Loucy (cell line): Measurements from ENCODE around the gene SNX25.

ENCODE experiments used
- H2AFZ ChIP-seq: fragments of 200-600 bp; sonication (generic); 2 replicates; pipeline ENCODE4 v1.6.0; 2016; ENCODE audit warnings: antibody characterized with exemption, mild to moderate bottlenecking, low read length, moderate library complexity
- H3F3A ChIP-seq: fragments of 200-600 bp; 2 replicates; pipeline ENCODE4 v1.6.0; 2016; ENCODE audit warnings: antibody characterized with exemption, low read depth, mild to moderate bottlenecking
- H3K27me3 ChIP-seq: fragments of 200-600 bp; sonication (generic); 2 replicates; pipeline ENCODE4 v1.6.1; 2014; ENCODE audit warnings: low read length, mild to moderate bottlenecking; ENCODE audit not compliant: insufficient read depth, poor library complexity, severe bottlenecking
- H3K36me3 ChIP-seq: fragments of 200-600 bp; sonication (generic); 2 replicates; pipeline ENCODE4 v1.6.1; 2016; ENCODE audit warnings: low read length; ENCODE audit not compliant: insufficient read depth
- H3K4me1 ChIP-seq: fragments of 200-600 bp; sonication (generic); 2 replicates; pipeline ENCODE4 v1.5.1; 2014; ENCODE audit warnings: low read length, mild to moderate bottlenecking; ENCODE audit not compliant: insufficient read depth, poor library complexity, severe bottlenecking
- H3K4me2 ChIP-seq: fragments of 200-600 bp; sonication (generic); 2 replicates; pipeline ENCODE4 v1.6.0; 2014; ENCODE audit warnings: antibody characterized with exemption, low read length, low read depth, mild to moderate bottlenecking; ENCODE audit not compliant: poor library complexity, severe bottlenecking
- H3K4me3 ChIP-seq: fragments of 200-600 bp; sonication (generic); 2 replicates; pipeline ENCODE4 v1.5.1; 2014; ENCODE audit warnings: low read length, mild to moderate bottlenecking, mixed read lengths; ENCODE audit not compliant: poor library complexity, severe bottlenecking
- H3K79me2 ChIP-seq: fragments of 200-600 bp; sonication (generic); 2 replicates; pipeline ENCODE4 v1.6.1; 2014; ENCODE audit warnings: low read length; ENCODE audit not compliant: insufficient read depth
- H3K9ac ChIP-seq: fragments of 200-600 bp; sonication (generic); 2 replicates; pipeline ENCODE4 v1.6.0; 2014; ENCODE audit warnings: mild to moderate bottlenecking, low read depth, low read length, moderate library complexity; ENCODE audit not compliant: poor library complexity, severe bottlenecking
- H3K9me2 ChIP-seq: fragments of 200-600 bp; sonication (generic); replicated peaks from 2 replicates; pipeline ENCODE4 v1.6.1; 2016; ENCODE audit warnings: low read depth, low read length, mixed read lengths
- H3K9me3 ChIP-seq: fragments of 200-600 bp; sonication (generic); 2 replicates; pipeline ENCODE4 v1.6.1; 2014; ENCODE audit warnings: mild to moderate bottlenecking, antibody characterized with exemption, low read length, low read depth; ENCODE audit not compliant: insufficient read depth
- H4K20me1 ChIP-seq: fragments of 200-600 bp; sonication (generic); 2 replicates; pipeline ENCODE4 v1.6.0; 2014; ENCODE audit warnings: antibody characterized with exemption, low read length, mild to moderate bottlenecking; ENCODE audit not compliant: insufficient read depth, poor library complexity, severe bottlenecking
- EZH2phosphoT487 ChIP-seq: fragments of 200-600 bp; IDR thresholded peaks from 2 replicates; pipeline ENCODE4 v1.6.1; 2018; ENCODE audit warnings: antibody characterized with exemption, mild to moderate bottlenecking, moderate library complexity, borderline replicate concordance
- TF ChIP-seq, protein P1 (sequence below): fragments of 200-600 bp; sonication (generic); conservative IDR thresholded peaks from 2 replicates; pipeline ENCODE4 v1.5.1; 2014; ENCODE audit warnings: mild to moderate bottlenecking, antibody characterized with exemption, low read length

The SNX25 gene

DNA sequence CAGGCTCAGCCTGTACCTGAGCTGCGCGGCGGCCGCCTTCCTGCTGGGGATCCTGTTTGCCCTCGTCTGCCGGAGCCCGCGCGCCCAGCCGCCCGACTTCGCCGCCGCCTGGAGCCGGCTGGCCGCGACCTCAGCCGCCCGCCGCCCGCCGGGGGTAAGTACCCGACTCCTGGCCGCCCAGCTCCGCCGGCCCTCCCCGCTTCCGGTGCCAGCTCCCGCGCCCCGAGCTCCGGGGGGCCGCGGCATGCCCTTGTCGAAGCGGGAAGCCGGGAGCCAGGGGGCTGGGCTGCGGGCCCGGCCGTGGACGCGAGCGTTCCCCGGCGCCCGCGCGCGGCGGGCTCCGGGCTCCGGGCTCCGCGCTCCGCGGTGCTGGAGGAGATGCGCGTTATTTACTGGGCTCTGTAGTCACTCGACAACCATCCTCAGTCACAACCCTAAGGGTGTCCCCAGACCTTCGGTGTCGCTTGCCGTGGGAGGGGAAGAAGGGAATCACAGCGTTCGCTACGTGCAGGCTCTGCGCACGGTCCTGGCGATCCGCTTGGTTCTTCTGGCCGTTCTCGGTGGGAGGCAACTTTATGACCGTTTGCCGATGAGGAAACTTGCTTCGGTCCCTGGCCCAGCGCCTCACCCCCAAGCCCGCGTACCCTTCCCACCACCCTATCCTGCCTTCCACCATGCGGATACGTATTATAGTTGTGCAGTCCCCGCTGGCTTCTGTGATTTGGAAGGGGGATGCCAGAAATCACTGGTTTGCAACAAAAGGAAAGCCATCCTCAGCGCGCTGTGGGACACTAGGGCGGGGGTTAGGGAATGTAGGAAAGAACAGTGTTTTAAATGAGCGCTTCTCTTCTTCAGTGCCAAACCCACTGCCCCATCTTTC is 944 bp downstream of the SNX25 start:
- no peak for TF ChIP-seq EZH2phosphoT487
- TF ChIP-seq, protein P1, sequence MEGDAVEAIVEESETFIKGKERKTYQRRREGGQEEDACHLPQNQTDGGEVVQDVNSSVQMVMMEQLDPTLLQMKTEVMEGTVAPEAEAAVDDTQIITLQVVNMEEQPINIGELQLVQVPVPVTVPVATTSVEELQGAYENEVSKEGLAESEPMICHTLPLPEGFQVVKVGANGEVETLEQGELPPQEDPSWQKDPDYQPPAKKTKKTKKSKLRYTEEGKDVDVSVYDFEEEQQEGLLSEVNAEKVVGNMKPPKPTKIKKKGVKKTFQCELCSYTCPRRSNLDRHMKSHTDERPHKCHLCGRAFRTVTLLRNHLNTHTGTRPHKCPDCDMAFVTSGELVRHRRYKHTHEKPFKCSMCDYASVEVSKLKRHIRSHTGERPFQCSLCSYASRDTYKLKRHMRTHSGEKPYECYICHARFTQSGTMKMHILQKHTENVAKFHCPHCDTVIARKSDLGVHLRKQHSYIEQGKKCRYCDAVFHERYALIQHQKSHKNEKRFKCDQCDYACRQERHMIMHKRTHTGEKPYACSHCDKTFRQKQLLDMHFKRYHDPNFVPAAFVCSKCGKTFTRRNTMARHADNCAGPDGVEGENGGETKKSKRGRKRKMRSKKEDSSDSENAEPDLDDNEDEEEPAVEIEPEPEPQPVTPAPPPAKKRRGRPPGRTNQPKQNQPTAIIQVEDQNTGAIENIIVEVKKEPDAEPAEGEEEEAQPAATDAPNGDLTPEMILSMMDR: no peak
- no peaks in the 10 kb centered on the region for H3K79me2 ChIP-seq
- H3K9me2 ChIP-seq: no peaks in the 10 kb centered on the region
- H3K4me1 ChIP-seq: no peaks in the 10 kb centered on the region
- H2AFZ ChIP-seq: no peak overlapping the region
- no peak overlapping the region for H3K4me3 ChIP-seq
- H3F3A ChIP-seq: no peaks in the 10 kb centered on the region
- H3K9me3 ChIP-seq: no peaks in the 10 kb centered on the region
- H3K9ac ChIP-seq: no peak overlapping the region
- no peaks in the 10 kb centered on the region for H3K27me3 ChIP-seq
- H3K4me2 ChIP-seq: no peak overlapping the region
- no peaks in the 10 kb centered on the region for H3K36me3 ChIP-seq
- no peaks in the 10 kb centered on the region for H4K20me1 ChIP-seq

DNA sequence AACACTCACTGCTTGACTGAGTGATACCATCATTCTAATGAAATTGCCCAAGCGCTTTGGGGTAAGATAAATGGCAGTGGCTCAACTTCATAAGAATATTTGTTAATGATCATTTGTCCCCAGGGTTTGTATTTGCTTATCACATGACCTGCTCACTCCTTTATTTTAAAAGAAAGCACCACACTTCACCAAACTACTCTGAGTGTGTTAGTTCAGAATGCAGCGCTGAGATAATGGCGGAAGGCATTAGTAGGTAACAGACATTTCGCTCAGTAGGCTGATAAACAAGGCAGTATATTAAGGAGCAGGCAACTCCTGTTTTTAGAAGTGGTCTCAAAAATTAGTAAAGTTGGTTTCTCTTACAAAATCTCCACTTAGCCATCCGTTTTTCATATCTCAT is 1.6 kb downstream of the SNX25 start:
- H3K9ac ChIP-seq: no peak overlapping the region
- H3K4me3 ChIP-seq: no peak overlapping the region
- no peaks in the 10 kb centered on the region for H3K4me1 ChIP-seq
- H3K4me2 ChIP-seq: no peak overlapping the region
- no peaks in the 10 kb centered on the region for H3K9me2 ChIP-seq
- H2AFZ ChIP-seq: no peak overlapping the region
- no peaks in the 10 kb centered on the region for H3K36me3 ChIP-seq
- no peaks in the 10 kb centered on the region for H3K79me2 ChIP-seq
- H3K27me3 ChIP-seq: no peaks in the 10 kb centered on the region
- TF ChIP-seq, protein P1: no peak
- TF ChIP-seq EZH2phosphoT487: no peak
- H4K20me1 ChIP-seq: no peaks in the 10 kb centered on the region
- no peaks in the 10 kb centered on the region for H3K9me3 ChIP-seq
- H3F3A ChIP-seq: no peaks in the 10 kb centered on the region

DNA sequence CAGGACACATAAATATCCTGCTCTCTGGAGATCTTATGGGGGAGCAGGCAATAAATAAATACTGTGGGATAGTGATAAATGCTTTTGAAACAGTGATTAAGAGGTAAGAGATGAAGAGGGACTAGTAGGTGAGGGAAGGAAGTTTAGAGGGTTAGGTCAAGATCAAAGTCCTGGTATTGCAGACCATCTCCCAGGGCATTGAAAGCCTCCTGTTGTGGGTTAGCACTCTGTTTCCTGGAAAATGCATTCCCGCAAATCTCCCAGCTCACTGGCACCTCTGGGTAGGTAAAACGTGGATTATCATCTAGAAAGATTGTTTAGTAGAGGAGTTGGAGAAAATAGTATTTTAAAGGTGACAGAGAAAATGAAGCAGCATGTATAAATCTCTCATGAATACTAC is 2.2 kb downstream of the SNX25 start:
- Histone ChIP-seq H3K36me3 (no peaks in the 10 kb centered on the region), H3K4me2 (no peak overlapping the region), H3K9me3 (no peaks in the 10 kb centered on the region), H3K79me2 (no peaks in the 10 kb centered on the region), H3K9ac (no peak overlapping the region), H3K4me1 (no peaks in the 10 kb centered on the region), H3K4me3 (no peak overlapping the region), H2AFZ (no peak overlapping the region), H4K20me1 (no peaks in the 10 kb centered on the region), H3K27me3 (no peaks in the 10 kb centered on the region), H3K9me2 (no peaks in the 10 kb centered on the region), H3F3A (no peaks in the 10 kb centered on the region)
- TF ChIP-seq EZH2phosphoT487: no peak
- TF ChIP-seq, protein P1: no peak
